ENCODE measurements around the gene ITGA11. TPM values are rescaled to one million over a fixed set of nuclear protein-coding genes. Genes with fewer than 3 reads are reported as not detected.

The ITGA11 gene
- total and polyA plus RNA-seq, 5 donors = 11.6 to 34.0 (median 20.4) TPM

DNA sequence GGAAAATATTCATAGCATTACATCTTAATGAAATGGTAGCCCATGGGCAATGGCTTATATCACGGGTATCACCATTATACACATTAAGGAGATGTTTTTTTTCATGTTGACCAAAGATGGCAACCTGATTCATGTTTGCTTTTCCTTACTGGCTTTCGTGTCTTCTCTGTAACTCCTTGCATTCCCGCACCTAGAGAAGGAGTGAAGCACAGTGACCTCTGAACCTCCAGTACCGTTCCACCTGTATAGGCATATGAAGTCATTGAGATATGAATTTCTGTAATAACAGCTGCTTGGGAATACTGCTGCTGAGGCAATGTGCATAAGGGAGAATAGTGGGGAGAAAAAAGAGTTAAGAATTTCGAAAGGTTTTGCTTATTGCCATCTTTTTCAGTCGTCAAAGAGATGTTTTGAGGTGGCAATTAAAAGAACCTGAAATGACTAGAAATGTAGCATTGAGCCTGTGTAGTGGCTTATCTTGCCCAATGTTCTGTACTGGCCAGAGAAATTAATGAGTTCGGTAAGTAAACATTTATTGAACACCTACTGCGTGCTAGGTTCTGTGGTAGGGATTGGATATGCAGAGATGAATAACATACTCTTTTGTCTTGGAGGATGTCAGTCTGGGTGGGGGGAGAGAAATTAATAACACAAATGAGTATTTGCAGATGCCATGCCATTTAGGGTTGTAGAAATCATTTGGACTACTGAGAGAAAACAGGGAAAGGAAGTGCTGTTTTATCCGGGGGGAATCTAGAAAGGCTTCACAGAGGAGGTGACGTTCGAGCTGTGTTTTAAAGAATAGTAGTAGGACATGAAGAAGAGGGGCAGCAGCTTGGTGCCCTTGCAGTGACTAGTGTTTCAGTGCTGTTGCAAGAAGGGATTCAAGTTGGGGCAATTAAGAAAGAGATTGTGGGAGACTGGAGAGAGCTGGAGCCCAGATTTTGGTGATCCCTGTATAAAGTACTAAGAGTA, 151.9 kb downstream of the ITGA11 start:
- no peaks in the 10 kb centered on the region for H3K27me3 ChIP-seq (ENCODE audit: control insufficient read depth, insufficient read depth)
- peaks cover 8% of the 10 kb centered on the region for H3K4me1 ChIP-seq (ENCODE audit: control insufficient read depth, insufficient read depth, low read length)
- intact Hi-C loops (cut with DNase I) = no loop called here
- ATAC-seq (no peak), DNase-seq (no peak)
- no peaks in the 10 kb centered on the region for H3K9me3 ChIP-seq (ENCODE audit: control insufficient read depth, low read length)
- WGBS = 30% methylated on average over 11 of the region's 11 CpGs
- H3K27ac ChIP-seq (ENCODE audit: low read length) = peak overlapping the region; percentile 75
- H3K4me3 ChIP-seq (ENCODE audit: low read length) = peak overlapping the region; percentile 60

DNA sequence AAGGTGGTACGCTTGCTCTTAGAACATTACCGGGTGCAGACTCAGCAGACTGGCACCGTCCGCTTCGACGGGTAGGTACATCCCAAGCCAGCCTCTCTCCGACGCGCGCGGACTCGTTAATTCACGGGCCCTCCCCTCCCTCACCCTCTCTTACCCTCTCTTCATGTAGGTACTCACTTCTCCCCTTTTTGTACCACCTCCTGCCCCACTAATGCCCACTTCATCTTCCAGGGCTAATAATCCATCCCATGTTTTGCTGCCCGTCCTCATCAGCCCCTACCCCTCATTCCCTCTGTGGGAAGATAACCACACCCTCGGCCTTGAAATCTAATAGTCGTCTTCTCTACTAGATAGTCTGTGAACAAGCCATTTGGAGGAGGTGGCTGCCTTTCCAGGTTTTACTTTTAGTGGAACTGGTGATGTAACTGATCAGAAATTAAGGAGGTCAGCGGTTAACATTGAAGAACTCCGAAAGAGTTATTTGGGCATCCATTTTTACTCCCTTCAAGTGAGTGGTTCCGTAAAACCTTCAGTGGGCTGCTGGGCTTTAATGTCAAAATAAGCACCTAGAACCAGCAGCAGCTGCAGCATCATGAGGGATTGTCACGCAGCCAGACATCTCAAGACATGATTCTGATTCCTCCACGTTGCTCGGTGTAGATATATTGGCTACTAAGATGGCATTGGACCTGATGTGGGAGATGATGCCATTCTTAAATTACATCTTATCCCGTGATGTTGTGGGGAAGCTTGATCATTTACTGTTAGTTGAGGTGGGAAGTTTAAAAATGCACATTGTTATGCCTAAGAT, 153.2 kb downstream of the ITGA11 start:
- DNase-seq (peak in 1 of 3 donors; percentile 33), ATAC-seq (no peak)
- Histone ChIP-seq H3K27ac (ENCODE audit: low read length) (peak overlapping the region; percentile 78), H3K4me1 (ENCODE audit: control insufficient read depth, insufficient read depth, low read length) (peaks cover 3% of the 10 kb centered on the region), H3K4me3 (ENCODE audit: low read length) (peak overlapping the region; percentile 60), H3K9me3 (ENCODE audit: control insufficient read depth, low read length) (no peaks in the 10 kb centered on the region), H3K27me3 (ENCODE audit: control insufficient read depth, insufficient read depth) (no peaks in the 10 kb centered on the region)
- intact Hi-C loops (cut with DNase I) = no loop called here
- WGBS = under 1% methylated on average over 23 of the region's 23 CpGs

GRCh38 chr15:68278345-68278594, 153.7 kb downstream of the ITGA11 start:
- ATAC-seq = no peak

GRCh38 chr15:68277603-68278344, 154.2 kb downstream of the ITGA11 start, which contains the start of gene FEM1B:
Gene FEM1B, plus strand, starts transcription at chr15:68277745. Its CDS starts 673 bp downstream, at chr15:68278418.
- DNase-seq (peak; percentile 90 to 95 (median 95)), ATAC-seq (peak; percentile 93)
- Histone ChIP-seq H3K27me3 (ENCODE audit: control insufficient read depth, insufficient read depth) (no peaks in the 10 kb centered on the region), H3K27ac (ENCODE audit: low read length) (peak within 1 kb of the TSS; percentile 96), H3K4me1 (ENCODE audit: control insufficient read depth, insufficient read depth, low read length) (peaks cover 3% of the 10 kb centered on the region), H3K9me3 (ENCODE audit: control insufficient read depth, low read length) (no peaks in the 10 kb centered on the region), H3K4me3 (ENCODE audit: low read length) (peak within 1 kb of the TSS; percentile 60)
- intact Hi-C loops (cut with DNase I) = no loop called here
- WGBS = under 1% methylated on average over 85 of the region's 85 CpGs

More at GRCh38 chr15:68278345-68278594, 153.7 kb downstream of the ITGA11 start:
- intact Hi-C loops (cut with DNase I) = no loop called here
- Histone ChIP-seq H3K4me3 (ENCODE audit: low read length) (peak overlapping the region; percentile 60), H3K9me3 (ENCODE audit: control insufficient read depth, low read length) (no peaks in the 10 kb centered on the region), H3K27ac (ENCODE audit: low read length) (peak overlapping the region; percentile 76), H3K4me1 (ENCODE audit: control insufficient read depth, insufficient read depth, low read length) (peaks cover 3% of the 10 kb centered on the region), H3K27me3 (ENCODE audit: control insufficient read depth, insufficient read depth) (no peaks in the 10 kb centered on the region)
- WGBS = under 1% methylated on average over 22 of the region's 22 CpGs
- no peak for DNase-seq

DNA sequence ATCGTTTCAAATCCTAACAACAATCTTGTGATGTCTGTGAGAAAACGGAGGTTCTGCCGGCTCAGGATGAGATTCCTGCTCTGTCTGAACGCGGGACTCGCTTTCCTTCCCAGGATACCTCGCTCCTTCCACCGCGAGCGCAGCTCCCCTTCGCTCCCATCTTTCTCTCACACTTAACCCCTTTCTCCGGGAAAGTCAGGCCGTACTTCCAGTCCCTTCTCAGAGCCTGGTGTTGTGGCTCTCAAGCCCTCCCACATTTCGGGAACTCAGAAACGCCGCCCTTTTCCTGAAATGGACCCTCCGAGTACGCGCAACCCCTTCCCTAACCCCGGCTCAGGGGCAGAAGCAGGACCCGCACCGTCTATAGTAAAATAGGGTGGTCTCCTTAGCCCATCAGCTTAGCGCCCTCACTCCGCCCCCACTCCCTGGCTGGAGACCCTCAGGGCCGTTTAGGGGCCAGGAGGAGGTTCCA, 154.8 kb downstream of the ITGA11 start:
- Histone ChIP-seq H3K4me3 (ENCODE audit: low read length) (peak overlapping the region; percentile 60), H3K27ac (ENCODE audit: low read length) (peak overlapping the region; percentile 96), H3K9me3 (ENCODE audit: control insufficient read depth, low read length) (no peaks in the 10 kb centered on the region), H3K4me1 (ENCODE audit: control insufficient read depth, insufficient read depth, low read length) (peaks cover 6% of the 10 kb centered on the region), H3K27me3 (ENCODE audit: control insufficient read depth, insufficient read depth) (no peaks in the 10 kb centered on the region)
- intact Hi-C loops (cut with DNase I) = no loop called here
- under 1% methylated on average over 25 of the region's 25 CpGs for WGBS
- ATAC-seq (peak; percentile 40 to 55), DNase-seq (peak in 2 of 3 donors; percentile 58 to 77)

GRCh38 chr15:68276668-68277067, 155.3 kb downstream of the ITGA11 start:
- ATAC-seq (no peak), DNase-seq (no peak)
- peaks cover 10% of the 10 kb centered on the region for H3K4me1 ChIP-seq (ENCODE audit: control insufficient read depth, insufficient read depth, low read length)
- H3K9me3 ChIP-seq (ENCODE audit: control insufficient read depth, low read length) = no peaks in the 10 kb centered on the region
- 25% methylated on average over 3 of the region's 3 CpGs for WGBS
- intact Hi-C loops (cut with DNase I) = no loop called here
- H3K4me3 ChIP-seq (ENCODE audit: low read length) = peak overlapping the region; percentile 60
- peak overlapping the region; percentile 96 for H3K27ac ChIP-seq (ENCODE audit: low read length)
- no peaks in the 10 kb centered on the region for H3K27me3 ChIP-seq (ENCODE audit: control insufficient read depth, insufficient read depth)

DNA sequence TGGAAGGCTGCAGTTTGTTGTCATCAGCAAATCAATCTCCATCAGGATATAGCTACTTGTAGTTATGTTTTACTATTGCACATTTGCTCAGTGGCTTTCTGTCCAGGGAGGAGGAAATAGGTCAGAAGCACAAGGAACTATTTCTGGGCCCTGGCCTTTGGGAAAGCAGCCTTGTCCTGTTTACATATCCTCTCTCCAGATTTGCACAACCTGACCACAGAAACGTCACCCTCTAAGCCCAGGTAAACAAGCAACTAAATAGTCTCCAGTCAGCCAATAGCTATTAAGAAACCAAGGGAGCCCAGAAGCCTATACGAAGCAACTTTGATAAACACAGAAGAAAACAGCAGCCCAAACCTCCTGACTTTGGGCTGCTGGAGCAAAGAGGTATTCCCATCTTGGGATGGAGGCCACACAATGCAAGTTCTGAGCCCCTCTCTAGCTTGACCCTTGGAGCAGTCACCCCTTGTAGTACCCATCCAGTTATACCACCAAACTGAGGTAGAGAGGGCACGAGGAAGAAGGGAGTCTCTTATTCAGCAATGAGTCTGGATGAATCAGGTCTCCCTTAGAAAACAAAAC, 156.7 kb downstream of the ITGA11 start:
- no peak for ATAC-seq
- peaks cover 10% of the 10 kb centered on the region for H3K4me1 ChIP-seq (ENCODE audit: control insufficient read depth, insufficient read depth, low read length)
- no peak overlapping the region for H3K4me3 ChIP-seq (ENCODE audit: low read length)
- no peak for DNase-seq
- intact Hi-C loops (cut with DNase I) = no loop called here
- peak overlapping the region; percentile 39 for H3K27ac ChIP-seq (ENCODE audit: low read length)
- WGBS = 81% methylated on average over 3 of the region's 3 CpGs
- H3K9me3 ChIP-seq (ENCODE audit: control insufficient read depth, low read length) = no peaks in the 10 kb centered on the region
- H3K27me3 ChIP-seq (ENCODE audit: control insufficient read depth, insufficient read depth) = no peaks in the 10 kb centered on the region

GRCh38 chr15:68274201-68274848, 157.6 kb downstream of the ITGA11 start:
- WGBS = 71% methylated on average over 5 of the region's 5 CpGs
- Histone ChIP-seq H3K27me3 (ENCODE audit: control insufficient read depth, insufficient read depth) (no peaks in the 10 kb centered on the region), H3K4me3 (ENCODE audit: low read length) (no peak overlapping the region), H3K9me3 (ENCODE audit: control insufficient read depth, low read length) (no peaks in the 10 kb centered on the region), H3K4me1 (ENCODE audit: control insufficient read depth, insufficient read depth, low read length) (peaks cover 10% of the 10 kb centered on the region), H3K27ac (ENCODE audit: low read length) (no peak overlapping the region)
- intact Hi-C loops (cut with DNase I) = no loop called here
- ATAC-seq (no peak), DNase-seq (no peak)

- ATAC-seq (peak in 1 of 2 donors; percentile 34), DNase-seq (no peak)
- Histone ChIP-seq H3K27me3 (ENCODE audit: control insufficient read depth, insufficient read depth) (no peaks in the 10 kb centered on the region), H3K4me1 (ENCODE audit: control insufficient read depth, insufficient read depth, low read length) (peaks cover 10% of the 10 kb centered on the region), H3K9me3 (ENCODE audit: control insufficient read depth, low read length) (no peaks in the 10 kb centered on the region), H3K27ac (ENCODE audit: low read length) (peak overlapping the region; percentile 81), H3K4me3 (ENCODE audit: low read length) (no peak overlapping the region)
- WGBS = 50% methylated on average over 1 of the region's 1 CpG
- intact Hi-C loops (cut with DNase I) = no loop called here
These were observed 159.2 kb downstream of the ITGA11 start for GRCh38 chr15:68272721-68273271.

All from right cardiac atrium (tissue), 5 donors.